ENCODE results near the gene SLC25A42. TPM values are rescaled to one million over a fixed set of nuclear protein-coding genes. Genes with fewer than 3 reads are reported as not detected.
A peak's percentile ranks its signal among the peaks of the same experiment; 100 is the strongest.

The SLC25A42 gene
- total RNA-seq, 2 experiments from 2014 or later, result 17.6 to 21.0 TPM

- no peak for DNase-seq
- Mint-ChIP-seq H3K4me3 (no peak overlapping the region), H3K27me3 (no peaks in the 10 kb centered on the region), H3K9me3 (no peaks in the 10 kb centered on the region), H3K27ac (no peak overlapping the region), H3K4me1 (no peaks in the 10 kb centered on the region), H3K36me3 (ENCODE audit: low read depth) (peaks cover 20% of the 10 kb centered on the region)
- ChIA-PET CTCF (interaction anchor here (0.6 to 1.2 kb wide), 4 partner anchors 9 to 72 kb away, joined by 3 to 4 read pairs (median 3); no protein-coding TSS in a partner anchor), POLR2A (no interaction called here)
These were observed 9.4 kb upstream of the SLC25A42 start for GRCh38 chr19:19054315-19054938.

GRCh38 chr19:19054939-19055440, 8.8 kb upstream of the SLC25A42 start:
- Mint-ChIP-seq H3K27me3 (no peaks in the 10 kb centered on the region), H3K27ac (no peak overlapping the region), H3K4me1 (no peaks in the 10 kb centered on the region), H3K4me3 (no peak overlapping the region), H3K9me3 (no peaks in the 10 kb centered on the region), H3K36me3 (ENCODE audit: low read depth) (peaks cover 20% of the 10 kb centered on the region)
- POLR2A ChIA-PET, result no interaction called here
- CTCF ChIA-PET, result interaction anchor here (0.9 to 1.0 kb wide), 2 partner anchors 10 to 24 kb away, joined by 3 read pairs; no protein-coding TSS in a partner anchor
- no peak for DNase-seq

GRCh38 chr19:19055701-19056100, 8.1 kb upstream of the SLC25A42 start:
- Mint-ChIP-seq H3K27ac (no peak overlapping the region), H3K4me1 (no peaks in the 10 kb centered on the region), H3K4me3 (no peak overlapping the region), H3K27me3 (no peaks in the 10 kb centered on the region), H3K36me3 (ENCODE audit: low read depth) (peaks cover 14% of the 10 kb centered on the region), H3K9me3 (no peaks in the 10 kb centered on the region)
- DNase-seq, result no peak
- POLR2A ChIA-PET, result no interaction called here
- CTCF ChIA-PET, result interaction anchor here (1.0 kb wide), 1 partner anchor 9 kb away, joined by 3 read pairs; no protein-coding TSS in a partner anchor

GRCh38 chr19:19056636-19057275, 7.0 kb upstream of the SLC25A42 start:
- ChIA-PET POLR2A (no interaction called here), CTCF (interaction anchor here (0.7 kb wide), 1 partner anchor 35 kb away, joined by 3 read pairs; no protein-coding TSS in a partner anchor)
- Mint-ChIP-seq H3K4me3 (no peak overlapping the region), H3K4me1 (no peaks in the 10 kb centered on the region), H3K36me3 (ENCODE audit: low read depth) (peaks cover 11% of the 10 kb centered on the region), H3K27me3 (no peaks in the 10 kb centered on the region), H3K27ac (no peak overlapping the region), H3K9me3 (no peaks in the 10 kb centered on the region)
- no peak for DNase-seq

- DNase-seq, result no peak
- Mint-ChIP-seq H3K4me3 (no peak overlapping the region), H3K27ac (no peak overlapping the region), H3K4me1 (peaks cover 1% of the 10 kb centered on the region), H3K27me3 (no peaks in the 10 kb centered on the region), H3K36me3 (ENCODE audit: low read depth) (peaks cover 9% of the 10 kb centered on the region), H3K9me3 (no peaks in the 10 kb centered on the region)
- POLR2A ChIA-PET, result no interaction called here
- CTCF ChIA-PET, result no interaction called here
These were observed 6.5 kb upstream of the SLC25A42 start for GRCh38 chr19:19057317-19057716.

GRCh38 chr19:19057720-19058119, 6.1 kb upstream of the SLC25A42 start:
- Mint-ChIP-seq H3K27me3 (no peaks in the 10 kb centered on the region), H3K4me3 (no peak overlapping the region), H3K27ac (no peak overlapping the region), H3K36me3 (ENCODE audit: low read depth) (peaks cover 8% of the 10 kb centered on the region), H3K4me1 (peaks cover 5% of the 10 kb centered on the region), H3K9me3 (no peaks in the 10 kb centered on the region)
- POLR2A ChIA-PET, result no interaction called here
- CTCF ChIA-PET, result no interaction called here
- DNase-seq, result no peak

- Mint-ChIP-seq H3K4me3 (no peak overlapping the region), H3K36me3 (ENCODE audit: low read depth) (peaks cover 3% of the 10 kb centered on the region), H3K9me3 (no peaks in the 10 kb centered on the region), H3K4me1 (peaks cover 13% of the 10 kb centered on the region), H3K27ac (no peak overlapping the region), H3K27me3 (no peaks in the 10 kb centered on the region)
- CTCF ChIA-PET, result no interaction called here
- POLR2A ChIA-PET, result no interaction called here
- no peak for DNase-seq
These were observed 4.6 kb upstream of the SLC25A42 start for GRCh38 chr19:19059018-19059836.

- POLR2A ChIA-PET, result no interaction called here
- Mint-ChIP-seq H3K27me3 (no peaks in the 10 kb centered on the region), H3K36me3 (ENCODE audit: low read depth) (peaks cover 3% of the 10 kb centered on the region), H3K9me3 (no peaks in the 10 kb centered on the region), H3K4me3 (no peak overlapping the region), H3K4me1 (peaks cover 17% of the 10 kb centered on the region), H3K27ac (no peak overlapping the region)
- no peak for DNase-seq
- CTCF ChIA-PET, result no interaction called here
These were observed 3.8 kb upstream of the SLC25A42 start for GRCh38 chr19:19059837-19060611.

- no peak overlapping the region for H3K27ac Mint-ChIP-seq
- no peak for DNase-seq
- ChIA-PET POLR2A (interaction anchor here (0.6 kb wide), 1 partner anchor 53 kb away, joined by 3 read pairs; no protein-coding TSS in a partner anchor), CTCF (no interaction called here)
- H3K4me3 Mint-ChIP-seq, result no peak overlapping the region
- peaks cover 23% of the 10 kb centered on the region for H3K4me1 Mint-ChIP-seq
- peaks cover 3% of the 10 kb centered on the region for H3K36me3 Mint-ChIP-seq (ENCODE audit: low read depth)
- no peaks in the 10 kb centered on the region for H3K27me3 Mint-ChIP-seq
- H3K9me3 Mint-ChIP-seq, result no peaks in the 10 kb centered on the region
These were observed 2.3 kb upstream of the SLC25A42 start for GRCh38 chr19:19061506-19061905.

GRCh38 chr19:19062454-19063182, 1.2 kb upstream of the SLC25A42 start:
- peak overlapping the region; percentile 42 for H3K27ac Mint-ChIP-seq
- POLR2A ChIA-PET, result interaction anchor here (0.8 to 1.4 kb wide), 2 partner anchors 11 to 32 kb away, joined by 3 to 5 read pairs; no protein-coding TSS in a partner anchor

GRCh38 chr19:19064098-19064722, 416 bp downstream of the SLC25A42 start:
- H3K4me1 Mint-ChIP-seq, result peaks cover 37% of the 10 kb centered on the region
- peak overlapping the region; percentile 76 for H3K27ac Mint-ChIP-seq
- no peaks in the 10 kb centered on the region for H3K9me3 Mint-ChIP-seq
- no peaks in the 10 kb centered on the region for H3K27me3 Mint-ChIP-seq
- peak; percentile 20 for DNase-seq
- no peaks in the 10 kb centered on the region for H3K36me3 Mint-ChIP-seq (ENCODE audit: low read depth)
- POLR2A ChIA-PET, result interaction anchor here (1.1 to 1.4 kb wide), 3 partner anchors 13 to 31 kb away, joined by 4 to 5 read pairs (median 5); partner anchors contain the start of gene SUGP2
- CTCF ChIA-PET, result interaction anchor here (1.2 to 3.4 kb wide), 3 partner anchors 10 to 82 kb away, joined by 4 to 12 read pairs (median 5); no protein-coding TSS in a partner anchor
- peak overlapping the region; percentile 81 for H3K4me3 Mint-ChIP-seq

More at GRCh38 chr19:19062454-19063182, 1.2 kb upstream of the SLC25A42 start:
- no peak for DNase-seq
- Mint-ChIP-seq H3K36me3 (ENCODE audit: low read depth) (peaks cover 3% of the 10 kb centered on the region), H3K9me3 (no peaks in the 10 kb centered on the region), H3K4me1 (peaks cover 30% of the 10 kb centered on the region), H3K27me3 (no peaks in the 10 kb centered on the region), H3K4me3 (peak overlapping the region; percentile 81)
- CTCF ChIA-PET, result interaction anchor here (0.7 to 3.4 kb wide), 7 partner anchors 8 to 141 kb away, joined by 3 to 12 read pairs (median 3); partner anchors contain the start of gene NR2C2AP
